IPS DF 19.7 (cell line): Measurements from ENCODE around the gene CBY1.

Experiments
- DNase-seq: peaks from one replicate; pipeline ENCODE4 v3.0.0-alpha.2; 2013; ENCODE audit warnings: low read depth, low spot score

Gene CBY1

GRCh38 chr22:38649841-38650522 is 6.5 kb upstream of the CBY1 start:
- DNase-seq = no peak

- DNase-seq = no peak
These were observed 3.6 kb upstream of the CBY1 start for GRCh38 chr22:38652859-38653258.

- no peak for DNase-seq
These were observed 2.7 kb upstream of the CBY1 start for GRCh38 chr22:38653741-38654140.

GRCh38 chr22:38655519-38656255 is 751 bp upstream of the CBY1 start:
- DNase-seq = no peak

- DNase-seq = no peak
These were observed 839 bp downstream of the CBY1 start for GRCh38 chr22:38657045-38657909.

GRCh38 chr22:38674888-38675287 is 18.4 kb downstream of the CBY1 start:
- no peak for DNase-seq

- DNase-seq = no peak
These were observed 19.4 kb downstream of the CBY1 start for GRCh38 chr22:38675833-38676232.

- peak; percentile 68 for DNase-seq
These were observed 25.3 kb downstream of the CBY1 start, which contains the start of gene TOMM22 for GRCh38 chr22:38681582-38682335. TSS of gene TOMM22 (plus strand) at chr22:38681957. CDS start at chr22:38681979, 22 bp downstream.

GRCh38 chr22:38684895-38685294 is 28.5 kb downstream of the CBY1 start:
- no peak for DNase-seq

- DNase-seq = no peak
These were observed 29.3 kb downstream of the CBY1 start for GRCh38 chr22:38685761-38686160.

- DNase-seq = no peak
These were observed 33.2 kb downstream of the CBY1 start for GRCh38 chr22:38689651-38690050.

- DNase-seq = no peak
These were observed 37.6 kb downstream of the CBY1 start for GRCh38 chr22:38694049-38694448.

- no peak for DNase-seq
These were observed 38.5 kb downstream of the CBY1 start for GRCh38 chr22:38694940-38695339.

- no peak for DNase-seq
These were observed 40.4 kb downstream of the CBY1 start for GRCh38 chr22:38696606-38697424.

GRCh38 chr22:38697425-38698089 is 41.1 kb downstream of the CBY1 start:
- DNase-seq = no peak

GRCh38 chr22:38698407-38699094 is 42.1 kb downstream of the CBY1 start:
- DNase-seq = no peak

GRCh38 chr22:38699143-38699542 is 42.7 kb downstream of the CBY1 start:
- no peak for DNase-seq

GRCh38 chr22:38699784-38700183 is 43.3 kb downstream of the CBY1 start:
- DNase-seq = no peak

- no peak for DNase-seq
These were observed 43.9 kb downstream of the CBY1 start for GRCh38 chr22:38700270-38700788.
